Mesodermal cell (in vitro differentiated cells): ENCODE results near the gene PEA15.
A peak's percentile ranks its signal among the peaks of the same experiment; 100 is the strongest.

Experiments used
- H3K27ac ChIP-seq: 2 replicates; pipeline ENCODE4 v1.7.0; 2013; ENCODE audit warnings: mild to moderate bottlenecking, low read depth, low read length, moderate library complexity; ENCODE audit not compliant: severe bottlenecking
- H3K36me3 ChIP-seq: 2 replicates; pipeline ENCODE4 v1.7.1; 2013; ENCODE audit warnings: mild to moderate bottlenecking, low read length, moderate library complexity; ENCODE audit not compliant: control insufficient read depth, insufficient read depth
- H3K4me1 ChIP-seq: one replicate; pipeline ENCODE4 v1.7.1; 2013; ENCODE audit warnings: mild to moderate bottlenecking, low read length; ENCODE audit not compliant: insufficient read depth, control insufficient read depth, poor library complexity, severe bottlenecking
- H3K4me3 ChIP-seq: 2 replicates; pipeline ENCODE4 v1.7.0; 2013; ENCODE audit warnings: low read length, control low read depth, mild to moderate bottlenecking; ENCODE audit not compliant: insufficient read depth, poor library complexity, severe bottlenecking; ENCODE audit errors: extremely low read depth
- H3K9me3 ChIP-seq: 2 replicates; pipeline ENCODE4 v1.7.1; 2013; ENCODE audit warnings: mild to moderate bottlenecking, low read length, moderate library complexity; ENCODE audit not compliant: control insufficient read depth
- WGBS, 2 experiments: methylation state at CpG; one replicate each; pipeline ENCODE4 v1.1.5; 2013; ENCODE audit warnings: missing lambda C conversion rate in 2 of 2; ENCODE audit not compliant: insufficient coverage in 2 of 2; 5-methylcytosine and 5-hydroxymethylcytosine counted together

PEA15 gene

DNA sequence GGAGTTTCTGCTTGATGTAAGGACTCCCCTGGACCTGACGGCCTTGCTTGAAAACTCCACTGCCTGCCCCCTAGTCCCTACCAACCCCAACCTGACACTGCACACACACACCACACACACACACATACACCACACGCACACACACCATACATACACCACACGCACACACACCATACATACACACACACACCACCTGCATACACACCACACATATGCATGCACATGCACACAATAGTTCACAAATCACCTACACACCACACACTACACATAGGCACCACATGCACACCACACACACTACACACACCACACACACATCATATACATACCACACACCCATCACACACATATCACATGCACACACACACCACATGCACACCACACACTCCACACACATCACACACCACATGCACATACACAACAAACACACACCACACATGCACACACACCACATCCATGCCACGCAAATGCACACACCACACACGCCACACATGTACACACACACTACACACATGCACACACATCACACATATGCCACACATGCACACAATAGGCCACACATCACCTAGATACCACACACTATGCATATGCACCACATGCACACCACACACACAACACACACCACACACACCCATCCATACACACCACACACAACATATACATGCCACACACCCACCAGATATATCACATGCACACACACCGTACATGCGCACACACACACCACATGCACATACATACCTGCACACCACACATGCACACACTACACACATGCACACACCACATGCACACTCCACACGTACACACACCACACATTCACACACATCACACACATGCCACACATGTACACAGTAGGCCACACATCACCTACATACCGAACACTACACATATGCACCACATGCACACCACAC is 11.1 kb upstream of the PEA15 start:
- H3K4me3 ChIP-seq: no peak overlapping the region
- peaks cover 20% of the 10 kb centered on the region for H3K4me1 ChIP-seq
- no peaks in the 10 kb centered on the region for H3K36me3 ChIP-seq
- H3K9me3 ChIP-seq: no peaks in the 10 kb centered on the region
- H3K27ac ChIP-seq: no peak overlapping the region
- WGBS, 2 experiments: 61 to 73% methylated on average over 7 to 9 of the region's 9 CpGs

DNA sequence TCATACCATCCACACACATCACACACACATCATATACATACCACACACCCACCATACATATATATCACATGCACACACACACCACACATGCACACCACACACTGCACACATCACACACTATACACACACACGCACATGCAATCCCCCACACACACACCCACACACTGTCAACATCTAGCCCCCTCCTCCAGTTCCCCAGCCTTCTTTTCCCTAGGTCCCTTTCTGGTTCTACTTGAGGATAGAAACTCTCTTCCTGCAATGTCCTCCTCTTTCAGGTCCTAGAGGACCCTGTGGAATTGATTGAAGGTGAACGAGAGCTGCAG is 10.5 kb upstream of the PEA15 start:
- H3K4me3 ChIP-seq: no peak overlapping the region
- H3K4me1 ChIP-seq: peaks cover 20% of the 10 kb centered on the region
- WGBS, 2 experiments: 85 to 100% methylated on average over 1 of the region's 2 CpGs
- H3K36me3 ChIP-seq: no peaks in the 10 kb centered on the region
- H3K27ac ChIP-seq: no peak overlapping the region
- H3K9me3 ChIP-seq: no peaks in the 10 kb centered on the region

DNA sequence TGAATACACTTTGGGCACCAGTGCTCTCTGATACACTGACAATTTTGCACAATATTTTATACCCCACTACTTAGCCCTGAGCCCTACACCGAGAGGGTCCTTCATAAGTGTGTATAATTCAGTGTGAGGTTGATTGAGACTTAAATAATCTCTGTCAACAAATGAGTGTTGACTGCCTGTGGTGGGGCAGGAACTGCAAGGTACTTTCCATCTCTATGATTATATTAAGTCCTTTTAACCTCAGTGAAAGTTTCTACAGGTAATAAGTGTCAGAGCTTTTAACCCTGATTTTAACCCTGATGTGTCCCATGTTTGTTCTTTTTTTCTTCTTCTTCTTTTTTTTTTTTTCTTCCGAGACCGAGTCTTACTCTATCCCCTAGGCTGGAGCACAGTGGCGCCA is 9.0 kb upstream of the PEA15 start:
- Histone ChIP-seq H3K4me1 (peaks cover 16% of the 10 kb centered on the region), H3K27ac (no peak overlapping the region), H3K4me3 (no peak overlapping the region), H3K9me3 (no peaks in the 10 kb centered on the region), H3K36me3 (no peaks in the 10 kb centered on the region)
- 67 to 100% methylated on average over 2 to 3 of the region's 4 CpGs for WGBS, 2 experiments

DNA sequence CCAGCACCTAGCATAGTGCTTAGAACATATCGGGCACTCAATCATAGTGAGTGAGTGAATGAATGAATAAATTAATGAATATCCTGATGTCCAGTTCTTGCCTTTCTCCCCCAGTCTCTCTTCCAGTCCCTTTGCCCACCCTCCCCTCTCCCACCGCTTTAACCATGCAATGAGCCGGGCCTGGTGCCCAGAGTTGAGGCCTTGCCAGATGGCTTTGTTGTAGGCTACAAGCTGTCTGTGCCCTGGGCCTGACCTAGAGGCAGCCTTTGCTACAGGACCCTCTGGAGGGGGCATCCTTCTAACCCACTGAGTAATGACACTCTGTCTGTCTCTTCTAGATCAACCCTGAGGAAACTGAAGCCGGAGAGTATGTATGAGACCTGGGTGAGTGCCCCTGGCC is 8.0 kb upstream of the PEA15 start:
- Histone ChIP-seq H3K4me3 (no peak overlapping the region), H3K4me1 (peaks cover 13% of the 10 kb centered on the region), H3K36me3 (no peaks in the 10 kb centered on the region), H3K9me3 (no peaks in the 10 kb centered on the region), H3K27ac (no peak overlapping the region)
- 93 to 97% methylated on average over 3 of the region's 4 CpGs for WGBS, 2 experiments

DNA sequence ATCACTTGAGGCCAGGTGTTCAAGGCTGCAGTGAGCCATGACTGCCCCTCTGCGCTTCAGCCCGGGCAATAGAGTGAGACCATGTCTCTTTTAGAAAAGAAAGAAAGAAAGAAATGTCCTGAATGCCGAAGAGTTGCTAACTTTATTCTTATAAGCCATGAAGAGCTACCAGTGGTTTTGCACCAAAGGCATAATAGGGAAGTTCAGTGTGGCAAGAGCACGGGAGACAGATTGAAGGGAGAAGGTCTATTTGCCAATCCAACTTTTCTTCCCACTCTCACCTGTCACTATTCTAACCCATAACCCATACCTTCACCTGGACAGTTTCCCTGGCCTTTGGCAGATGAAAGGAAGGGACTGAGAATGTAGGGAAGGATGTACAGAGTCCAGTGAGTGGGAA is 4.4 kb upstream of the PEA15 start:
- Histone ChIP-seq H3K27ac (no peak overlapping the region), H3K9me3 (no peaks in the 10 kb centered on the region), H3K4me3 (no peak overlapping the region), H3K36me3 (no peaks in the 10 kb centered on the region), H3K4me1 (peaks cover 10% of the 10 kb centered on the region)
- WGBS, 2 experiments: 89 to 92% methylated on average over 3 of the region's 4 CpGs

DNA sequence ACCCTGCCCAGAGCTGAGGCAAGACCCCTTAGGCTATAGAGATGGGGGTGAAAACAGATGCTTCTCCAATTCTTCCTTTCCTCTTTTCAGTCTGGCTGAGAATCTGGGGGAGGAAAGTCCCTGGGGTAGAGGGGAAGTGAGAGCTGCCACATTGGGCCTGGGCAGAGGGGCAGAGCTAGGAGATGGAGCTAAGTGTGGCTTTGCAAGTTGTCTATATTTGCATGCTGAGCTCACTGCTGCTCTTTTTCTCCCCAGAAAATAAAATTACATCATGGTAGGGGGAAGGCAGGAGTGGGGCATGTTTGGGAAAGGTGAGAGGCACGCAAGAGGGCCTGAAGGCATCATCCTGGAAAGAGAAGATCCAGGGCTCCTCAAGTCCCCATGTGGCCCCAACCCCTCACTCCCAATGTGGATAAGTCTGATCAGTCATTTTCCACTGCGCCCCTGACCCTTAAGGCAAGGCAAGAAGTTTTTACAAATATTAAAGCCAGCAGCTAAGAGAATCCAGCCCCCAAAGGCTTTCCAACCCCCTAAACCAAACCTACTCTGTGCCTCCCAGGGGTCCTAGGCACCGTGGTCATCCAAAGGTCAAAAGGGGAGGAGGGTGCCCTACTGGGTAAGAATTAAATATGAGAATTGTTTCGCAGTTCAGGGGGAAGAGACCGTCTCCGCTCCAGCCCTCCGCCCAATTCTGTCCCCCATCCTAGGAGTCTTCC is 500 bp upstream of the PEA15 start:
- Histone ChIP-seq H3K27ac (peak overlapping the region; percentile 17), H3K9me3 (no peaks in the 10 kb centered on the region), H3K4me1 (peaks cover 43% of the 10 kb centered on the region), H3K36me3 (peaks cover 27% of the 10 kb centered on the region), H3K4me3 (peak overlapping the region; percentile 85)
- 75% methylated on average over 1 of the region's 7 CpGs; no CpG with 5 or more reads in 1 of the 2 experiments for WGBS, 2 experiments

DNA sequence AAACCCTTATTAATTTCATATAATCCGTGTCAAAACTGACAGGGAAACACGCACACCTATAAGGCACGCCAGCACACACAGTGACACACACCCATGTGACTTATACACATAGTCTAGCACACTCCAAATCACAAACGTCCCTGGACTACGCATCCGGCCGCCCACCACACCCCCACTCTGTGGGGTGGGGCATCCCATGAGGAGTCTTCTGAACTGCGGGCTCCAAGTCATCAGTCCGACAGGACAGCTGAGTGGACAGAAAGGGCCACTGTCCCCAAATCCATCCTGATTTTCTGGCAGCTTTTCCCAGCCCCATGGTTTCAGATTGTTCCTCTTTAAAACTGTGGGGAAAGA is 829 bp downstream of the PEA15 start:
- H3K27ac ChIP-seq: peak overlapping the region; percentile 90
- H3K4me1 ChIP-seq: peaks cover 54% of the 10 kb centered on the region
- H3K4me3 ChIP-seq: peak overlapping the region; percentile 85
- WGBS, 2 experiments: 0 to 3% methylated on average over 2 to 3 of the region's 9 CpGs
- peaks cover 41% of the 10 kb centered on the region for H3K36me3 ChIP-seq
- no peaks in the 10 kb centered on the region for H3K9me3 ChIP-seq

DNA sequence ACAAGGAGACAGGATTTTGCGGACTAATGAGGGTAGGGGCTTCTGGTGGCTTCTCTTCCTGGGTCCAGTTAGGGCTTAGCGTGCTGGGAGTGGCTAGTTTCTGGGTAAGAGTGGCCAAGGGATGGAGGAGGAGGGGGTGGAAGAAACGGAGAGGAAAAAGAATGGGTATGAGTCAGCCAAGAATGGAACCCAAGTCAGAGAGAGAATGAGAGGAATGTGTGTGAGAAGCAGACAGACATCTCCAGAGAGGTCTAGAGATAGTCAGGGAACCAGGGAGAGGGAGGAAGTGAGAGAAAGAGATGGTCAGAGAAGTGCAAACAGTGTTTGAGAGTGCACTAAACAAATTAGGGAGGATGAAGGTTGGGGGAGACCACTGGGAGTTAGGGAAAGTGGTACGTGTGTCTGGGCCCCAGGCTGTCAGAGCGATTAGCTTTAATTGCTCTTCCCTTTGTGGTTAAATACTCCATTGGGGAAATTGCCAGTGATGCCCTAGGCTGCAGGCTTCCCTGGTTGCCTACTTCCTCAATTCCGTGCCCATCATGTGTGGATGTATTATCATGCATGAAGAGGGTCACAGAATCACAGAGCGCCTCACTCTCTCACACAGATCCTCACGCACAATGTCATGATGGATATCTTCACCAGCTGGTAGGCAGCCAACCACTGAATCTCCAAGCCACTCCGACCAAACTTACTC is 1.4 kb downstream of the PEA15 start:
- 23 to 46% methylated on average over 6 to 7 of the region's 9 CpGs for WGBS, 2 experiments

DNA sequence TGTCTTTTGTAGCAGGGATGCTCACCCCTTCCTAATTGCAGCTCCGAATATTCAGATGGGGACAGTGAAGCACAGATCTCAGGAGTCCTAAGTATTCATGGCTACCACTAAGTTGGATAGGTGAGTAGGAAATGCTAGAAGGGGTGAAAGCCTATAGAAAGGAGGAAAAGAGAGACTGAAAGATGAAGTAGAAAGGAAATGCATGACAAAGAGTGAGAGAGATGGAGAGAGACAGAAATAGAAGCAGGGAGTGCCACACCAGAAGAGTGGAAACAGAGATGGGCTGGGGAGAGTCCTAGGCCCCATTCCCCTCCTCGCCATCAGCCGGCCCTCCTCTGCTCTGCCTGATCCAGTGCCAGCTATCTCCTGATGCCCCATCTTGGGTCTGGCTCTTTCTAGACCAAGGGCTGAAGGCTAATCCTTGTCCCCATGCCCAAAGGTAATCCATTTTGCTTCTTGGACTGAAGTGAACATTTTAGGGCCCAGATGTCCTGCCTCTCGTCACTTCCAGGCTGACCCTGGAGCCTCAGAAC is 2.0 kb downstream of the PEA15 start:
- Histone ChIP-seq H3K27ac (peak overlapping the region; percentile 90), H3K4me1 (peaks cover 54% of the 10 kb centered on the region)
- WGBS, 2 experiments: 85% methylated on average over 3 to 4 of the region's 4 CpGs

More for the DNA sequence above, 1.4 kb downstream of the PEA15 start:
- Histone ChIP-seq H3K27ac (peak overlapping the region; percentile 90), H3K9me3 (no peaks in the 10 kb centered on the region), H3K4me3 (peak overlapping the region; percentile 85), H3K36me3 (peaks cover 46% of the 10 kb centered on the region), H3K4me1 (peaks cover 54% of the 10 kb centered on the region)

DNA sequence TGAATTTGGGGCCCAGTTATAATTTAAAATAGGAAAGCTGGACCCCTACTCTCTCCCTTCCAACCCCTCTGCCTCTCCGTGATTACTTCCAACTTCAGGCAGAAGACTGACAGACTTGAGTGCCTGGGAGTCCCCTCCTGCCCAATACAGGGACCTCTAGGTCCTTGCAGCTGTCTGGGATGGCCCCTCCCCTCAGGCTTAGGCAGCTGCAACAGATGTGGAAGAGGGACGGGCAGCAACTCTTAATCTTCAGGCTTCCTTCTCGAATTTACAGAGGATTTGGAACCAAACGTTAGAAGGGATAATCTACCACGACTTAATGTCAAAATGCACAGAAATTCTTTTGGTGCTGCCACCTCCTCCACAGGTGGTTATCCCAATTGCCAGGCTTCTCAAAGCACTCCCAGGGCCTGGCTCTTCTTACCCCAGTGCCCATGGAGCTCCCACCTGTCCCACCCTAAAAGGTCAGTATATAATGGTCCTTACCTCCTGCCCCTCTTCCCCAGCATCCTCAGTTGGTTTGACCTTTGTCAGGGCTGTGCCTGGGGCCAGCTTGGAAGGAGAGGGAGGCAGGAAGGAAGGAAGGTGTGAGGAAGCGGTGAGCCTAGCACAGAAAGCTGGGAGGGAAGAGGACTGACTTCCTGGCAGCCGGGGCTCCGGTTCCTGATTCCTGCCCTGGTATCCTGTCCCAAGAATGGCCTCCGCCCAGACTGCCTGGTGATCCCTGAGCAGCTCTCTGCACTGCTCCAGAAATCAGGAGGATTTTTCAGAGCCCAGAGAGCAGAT is 2.8 kb downstream of the PEA15 start:
- Histone ChIP-seq H3K36me3 (peaks cover 60% of the 10 kb centered on the region), H3K9me3 (no peaks in the 10 kb centered on the region), H3K27ac (peak overlapping the region; percentile 64), H3K4me3 (no peak overlapping the region), H3K4me1 (peaks cover 54% of the 10 kb centered on the region)
- 80 to 86% methylated on average over 4 to 5 of the region's 9 CpGs for WGBS, 2 experiments

More for the DNA sequence above, 2.0 kb downstream of the PEA15 start:
- peaks cover 52% of the 10 kb centered on the region for H3K36me3 ChIP-seq
- H3K4me3 ChIP-seq: peak overlapping the region; percentile 85
- no peaks in the 10 kb centered on the region for H3K9me3 ChIP-seq
